IMR-90 (cell line): Measurements from ENCODE around the gene PYCARD. TPM values are rescaled to one million over a fixed set of nuclear protein-coding genes. Genes with fewer than 3 reads are reported as not detected.

ENCODE experiments used
- ATAC-seq: fragments of 200-7000 bp; cut with Tn5 transposase; 2 replicates; pipeline ENCODE4 v1.9.1; 2020; ENCODE audit warnings: low read depth, mild to moderate bottlenecking, moderate library complexity
- BruUV-seq: library from RNA; stranded (reverse); fragments of 400-500 nt; replicated peaks from 2 replicates; lab custom pipeline; 2021; lab: Mats Ljungman, UMichigan
- CTCF ChIA-PET: fragments of 300-600 bp; formaldehyde crosslinking; extraction: SDS; loops from one replicate; lab custom pipeline; 2021; ENCODE audit warnings: antibody characterized with exemption; lab: Yijun Ruan, JAX
- POLR2A ChIA-PET: fragments of 300-600 bp; sonication (Branson Sonifier 250); formaldehyde crosslinking; loops from one replicate; lab custom pipeline; 2022; ENCODE audit warnings: antibody characterized with exemption; ENCODE audit not compliant: unreplicated experiment; lab: Charles Lee
- DNase-seq: peaks from one replicate; pipeline ENCODE4 v3.0.0; 2013
- H2AFZ ChIP-seq: replicated peaks from 2 replicates; pipeline ENCODE3; 2013; ENCODE audit warnings: low read length, mild to moderate bottlenecking; ENCODE audit not compliant: poor library complexity
- H2AK5ac ChIP-seq: 2 replicates; pipeline ENCODE4 v1.6.1; 2013; ENCODE audit warnings: low read depth, low read length, inconsistent platforms
- H2AK9ac ChIP-seq: replicated peaks from 2 replicates; pipeline ENCODE3; 2013; ENCODE audit warnings: mild to moderate bottlenecking, low read depth, low read length, moderate library complexity; ENCODE audit not compliant: poor library complexity
- H2BK120ac ChIP-seq: 2 replicates; pipeline ENCODE4 v1.6.1; 2013; ENCODE audit warnings: low read depth, low read length, inconsistent platforms
- H2BK15ac ChIP-seq: 3 replicates; pipeline ENCODE4 v1.6.1; 2013; ENCODE audit warnings: low read depth, low read length, inconsistent platforms
- H2BK20ac ChIP-seq: 2 replicates; pipeline ENCODE4 v1.6.1; 2013; ENCODE audit warnings: low read depth, mild to moderate bottlenecking, inconsistent platforms, low read length, moderate library complexity
- H2BK5ac ChIP-seq: 2 replicates; pipeline ENCODE4 v1.6.1; 2013; ENCODE audit warnings: mild to moderate bottlenecking, low read depth, low read length, inconsistent platforms; ENCODE audit not compliant: poor library complexity, severe bottlenecking
- H3K14ac ChIP-seq: replicated peaks from 2 replicates; pipeline ENCODE4 v1.6.1; 2013; ENCODE audit warnings: low read depth, low read length, inconsistent platforms
- H3K18ac ChIP-seq: 2 replicates; pipeline ENCODE4 v1.6.1; 2013; ENCODE audit warnings: low read depth, low read length, control low read depth
- H3K23ac ChIP-seq: 2 replicates; pipeline ENCODE4 v1.6.1; 2013; ENCODE audit warnings: low read depth, low read length, inconsistent platforms
- H3K27ac ChIP-seq: 2 replicates; pipeline ENCODE4 v1.5.1; 2013; ENCODE audit warnings: mild to moderate bottlenecking, control low read depth, low read length; ENCODE audit not compliant: insufficient read depth
- H3K27me3 ChIP-seq: 2 replicates; pipeline ENCODE4 v1.6.1; 2013; ENCODE audit warnings: low read length; ENCODE audit not compliant: control insufficient read depth, insufficient read depth
- H3K36me3 ChIP-seq: 2 replicates; pipeline ENCODE4 v1.6.1; 2013; ENCODE audit warnings: low read length, mixed read lengths; ENCODE audit not compliant: control insufficient read depth, insufficient read depth
- H3K4ac ChIP-seq: 2 replicates; pipeline ENCODE4 v1.6.1; 2013; ENCODE audit warnings: low read depth, low read length, inconsistent platforms
- H3K4me1 ChIP-seq: 2 replicates; pipeline ENCODE4 v1.6.1; 2013; ENCODE audit warnings: low read length, mixed read lengths; ENCODE audit not compliant: control insufficient read depth, insufficient read depth
- H3K4me2 ChIP-seq: 2 replicates; pipeline ENCODE4 v1.6.1; 2013; ENCODE audit warnings: low read depth, mild to moderate bottlenecking, control low read depth, low read length, moderate library complexity
- H3K4me3 ChIP-seq: 2 replicates; pipeline ENCODE4 v1.5.1; 2013; ENCODE audit warnings: low read depth, mild to moderate bottlenecking, control low read depth, low read length, moderate library complexity; ENCODE audit not compliant: insufficient read depth
- H3K56ac ChIP-seq: 2 replicates; pipeline ENCODE4 v1.6.1; 2013; ENCODE audit warnings: low read length, inconsistent platforms; ENCODE audit not compliant: insufficient read depth; ENCODE audit errors: extremely low read depth
- H3K79me1 ChIP-seq, 2 experiments: 2 replicates each; pipeline ENCODE4 v1.6.1; 2013; ENCODE audit warnings: low read length in 2 of 2, inconsistent platforms in 1 of 2, low read depth in 1 of 2
- H3K9ac ChIP-seq: 2 replicates; pipeline ENCODE4 v1.6.1; 2013; ENCODE audit warnings: low read depth, low read length, control low read depth
- H3K9me1 ChIP-seq: 2 replicates; pipeline ENCODE4 v1.6.1; 2013; ENCODE audit warnings: low read length, inconsistent platforms; ENCODE audit not compliant: insufficient read depth
- H3K9me3 ChIP-seq: 2 replicates; pipeline ENCODE4 v1.6.1; 2013; ENCODE audit warnings: low read length; ENCODE audit not compliant: control insufficient read depth, insufficient read depth
- H4K20me1 ChIP-seq: 2 replicates; pipeline ENCODE4 v1.6.1; 2013; ENCODE audit warnings: low read length, inconsistent platforms; ENCODE audit not compliant: insufficient read depth
- H4K5ac ChIP-seq: 2 replicates; pipeline ENCODE4 v1.6.1; 2013; ENCODE audit warnings: mild to moderate bottlenecking, low read depth, low read length, control low read depth
- H4K8ac ChIP-seq, 2 experiments: 2 replicates each; pipeline ENCODE4 v1.6.1; 2013; ENCODE audit warnings: low read depth in 2 of 2, low read length in 2 of 2, control low read depth in 1 of 2, inconsistent platforms in 1 of 2
- H4K91ac ChIP-seq: 2 replicates; pipeline ENCODE4 v1.6.1; 2013; ENCODE audit warnings: low read depth, low read length, inconsistent platforms; ENCODE audit not compliant: insufficient read depth
- FOS ChIP-seq: fragments of 150-350 bp; IDR thresholded peaks from 2 replicates; pipeline ENCODE4 v1.6.1; 2016; ENCODE audit warnings: low read depth, low read length
- MAZ ChIP-seq: IDR thresholded peaks from 2 replicates; pipeline ENCODE4 v1.6.1; 2012; ENCODE audit warnings: low read depth, mild to moderate bottlenecking, low read length, improper control_type of control experiment, moderate library complexity, borderline replicate concordance
- MXI1 ChIP-seq: IDR thresholded peaks from 2 replicates; pipeline ENCODE4 v1.6.1; 2012; ENCODE audit warnings: low read depth, mild to moderate bottlenecking, low read length, moderate library complexity, borderline replicate concordance
- RCOR1 ChIP-seq: IDR thresholded peaks from 2 replicates; pipeline ENCODE4 v1.6.1; 2012; ENCODE audit warnings: mild to moderate bottlenecking, low read length, improper control_type of control experiment; ENCODE audit not compliant: insufficient replicate concordance
- RFX5 ChIP-seq: IDR thresholded peaks from 2 replicates; pipeline ENCODE4 v1.8.0; 2012; ENCODE audit warnings: low read depth, mild to moderate bottlenecking, low read length, moderate library complexity
- WGBS, 2 experiments: methylation state at CpG; one replicate each; pipeline versions ENCODE4 v1.1.5 to v1.1.7; 2013; ENCODE audit warnings: missing lambda C conversion rate in 2 of 2; ENCODE audit not compliant: insufficient read length in 1 of 2; ENCODE audit errors: extremely low coverage in 2 of 2; 5-methylcytosine and 5-hydroxymethylcytosine counted together
- dilution Hi-C: fragments of 300-500 bp; cut with HindIII; formaldehyde crosslinking; loops from one replicate; pipeline ENCODE4 v1.14.3; 2018; ENCODE audit warnings: low sequenced_read_pairs; ENCODE audit not compliant: unreplicated experiment
- in situ Hi-C: fragments of 300-500 bp; cut with MboI; formaldehyde crosslinking; loops from 3 replicates; pipeline ENCODE4 v1.14.3; 2019; ENCODE audit warnings: low sequenced_read_pairs, inconsistent platforms, mixed read lengths
- intact Hi-C: fragments of 100-400 bp; cut with micrococcal nuclease; formaldehyde crosslinking; loops from 2 replicates; pipeline ENCODE4 v1.10.0; 2022
- polyA plus RNA-seq, 3 experiments: library from polyadenylated mRNA; depleted of rRNA; stranded (reverse); fragments of >200 nt; gene quantifications; 2 replicates each; pipeline ENCODE4 v1.2.3, GENCODE V29; 2012; ENCODE audit warnings: low replicate concordance in 1 of 3
- total RNA-seq: library from RNA; depleted of rRNA; stranded (reverse); fragments of >200 nt; gene quantifications from 2 replicates; pipeline ENCODE4 v1.2.3, GENCODE V29; 2012

Gene PYCARD
- total and polyA plus RNA-seq, 2 of the 4 experiments (the other 2 are of a cell fraction) = 10.2 to 20.5 TPM

DNA sequence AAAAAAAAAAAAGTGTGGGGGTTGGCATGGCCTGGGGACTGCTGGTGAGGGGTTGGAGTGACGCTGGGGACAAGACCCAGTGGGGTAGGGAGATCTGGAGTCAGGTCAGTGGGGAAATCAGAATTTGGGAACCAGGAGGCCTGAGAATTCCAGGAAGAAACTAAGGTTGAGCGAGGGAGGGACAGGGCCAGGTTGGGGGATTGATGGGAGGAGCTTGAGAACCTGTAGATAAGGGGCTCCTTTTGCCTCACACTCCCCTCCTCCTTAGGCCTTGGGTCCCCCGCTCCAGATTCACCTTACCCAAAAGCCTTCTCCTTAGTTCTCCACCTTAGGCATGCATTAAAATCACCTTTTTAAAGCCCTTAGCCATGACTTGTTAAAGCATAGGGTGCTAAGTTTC lies 22.6 kb upstream of the PYCARD start:
- in situ Hi-C loops = no loop called here
- BruUV-seq = no TSS peak

More for the DNA sequence above, 22.6 kb upstream of the PYCARD start:
- DNase-seq (no peak), ATAC-seq (no peak)
- Histone ChIP-seq H2BK5ac (no peak overlapping the region), H3K4me1 (no peaks in the 10 kb centered on the region), H3K79me1 (no peaks in the 10 kb centered on the region), H2BK20ac (no peak overlapping the region), H3K56ac (no peak overlapping the region), H4K20me1 (no peaks in the 10 kb centered on the region), H4K91ac (no peak overlapping the region), H3K27me3 (peaks cover 17% of the 10 kb centered on the region), H2AK5ac (no peak overlapping the region), H2BK120ac (no peak overlapping the region), H3K4ac (no peak overlapping the region), H3K18ac (no peak overlapping the region), H3K27ac (no peak overlapping the region), H2AFZ (no peak overlapping the region), H3K9me1 (no peaks in the 10 kb centered on the region), H3K14ac (no peak overlapping the region), H3K9me3 (no peaks in the 10 kb centered on the region), H2BK15ac (no peak overlapping the region), H4K5ac (no peak overlapping the region), H3K36me3 (no peaks in the 10 kb centered on the region), H4K8ac (no peak overlapping the region), H3K4me2 (no peak overlapping the region), H3K9ac (no peak overlapping the region), H2AK9ac (no peak overlapping the region), H3K4me3 (no peak overlapping the region), H3K23ac (no peak overlapping the region)
- dilution Hi-C loops = no loop called here
- ChIA-PET CTCF (interaction anchor here (0.7 kb wide), 1 partner anchor 197 kb away, joined by 3 read pairs; no protein-coding TSS in a partner anchor), POLR2A (no interaction called here)
- intact Hi-C loops = no loop called here
- 88% methylated on average over 1 of the region's 3 CpGs; no CpG with 5 or more reads in 1 of the 2 experiments for WGBS, 2 experiments
- TF ChIP-seq FOS = no peak
- no peak for TF ChIP-seq RFX5
- TF ChIP-seq MXI1 = no peak
- no peak for TF ChIP-seq RCOR1
- TF ChIP-seq MAZ = no peak
